CD4-positive, alpha-beta T cell treated with Interleukin-17A for 1 hour (primary cell): Measurements from ENCODE around the gene KRT26.

ENCODE experiments used
- DNase-seq: peaks from one replicate; pipeline ENCODE4 v3.0.0-alpha.2; 2020

KRT26 gene

DNA sequence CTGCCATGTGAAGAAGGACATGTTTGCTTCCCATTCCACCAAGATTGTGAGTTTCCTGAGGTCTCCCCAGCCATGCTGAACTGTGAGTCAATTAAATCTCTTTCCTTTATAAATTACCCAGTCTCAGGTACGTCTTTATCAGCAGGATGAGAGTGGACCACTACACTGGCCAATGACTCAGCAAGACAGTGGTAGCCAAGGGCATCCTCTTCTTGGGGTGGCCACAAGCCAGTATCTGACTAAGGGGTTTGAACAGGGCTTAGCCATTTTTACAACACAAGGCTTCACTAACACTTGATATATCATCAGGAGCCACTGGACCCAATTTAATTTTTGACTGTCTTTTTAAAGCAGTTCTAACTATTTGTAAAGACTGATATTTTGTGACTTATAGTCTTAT is 47.3 kb downstream of the KRT26 start:
- no peak for DNase-seq

DNA sequence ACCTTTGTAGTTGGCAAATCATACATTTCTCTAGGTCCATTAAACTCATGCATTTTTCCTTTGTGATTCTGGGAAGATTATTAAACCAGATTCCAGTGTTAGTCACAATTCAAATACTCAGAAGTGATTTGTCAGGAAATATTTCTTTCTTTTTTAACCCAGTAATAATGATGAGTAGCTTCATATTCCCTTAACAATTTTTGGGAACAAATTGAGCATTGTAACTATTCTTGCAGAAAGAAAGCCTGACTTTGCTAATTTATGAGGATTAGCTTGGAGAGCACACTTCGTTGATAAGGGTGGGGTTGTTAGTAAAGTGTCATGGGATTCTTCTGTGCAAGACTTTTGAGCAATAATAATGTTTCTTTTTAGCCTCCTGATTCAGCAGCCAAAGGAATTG is 49.8 kb downstream of the KRT26 start:
- DNase-seq = no peak

DNA sequence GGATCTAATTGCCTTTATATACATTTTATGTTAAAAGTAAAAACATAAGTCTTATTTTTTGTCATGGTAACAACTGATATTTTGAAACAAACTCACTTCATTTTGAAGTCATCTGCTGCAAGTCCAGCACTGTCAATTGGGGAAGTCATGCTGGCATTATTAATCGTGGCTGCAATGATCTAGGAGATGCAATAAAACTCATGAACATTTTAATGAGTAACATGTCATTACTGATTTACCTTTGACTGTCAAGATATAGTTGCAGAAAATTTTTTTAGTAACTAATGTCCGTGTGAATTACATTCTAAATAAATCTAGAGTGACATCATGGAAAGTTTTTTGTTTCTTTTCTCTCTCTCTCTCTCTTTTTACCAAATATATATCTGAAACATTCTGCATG is 51.1 kb downstream of the KRT26 start:
- no peak for DNase-seq

DNA sequence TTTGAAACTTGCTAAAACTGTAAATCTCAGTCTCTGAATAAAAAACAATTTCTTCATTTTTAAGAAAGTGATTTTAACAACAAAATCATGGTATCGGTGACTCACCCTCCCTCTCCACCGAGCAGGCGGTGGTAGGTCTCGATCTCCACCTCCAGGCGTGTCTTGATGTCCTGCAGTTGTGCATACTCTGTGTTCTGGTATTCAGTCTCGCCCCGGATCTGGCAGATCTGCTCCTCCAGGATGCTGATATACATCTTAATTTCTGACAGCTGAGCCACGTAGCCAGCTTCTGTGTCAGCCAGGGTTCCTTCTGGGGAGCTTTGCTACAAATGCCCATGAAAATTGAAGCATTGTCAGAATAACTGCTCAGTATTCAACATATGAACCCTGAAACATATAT is 53.1 kb downstream of the KRT26 start:
- no peak for DNase-seq

DNA sequence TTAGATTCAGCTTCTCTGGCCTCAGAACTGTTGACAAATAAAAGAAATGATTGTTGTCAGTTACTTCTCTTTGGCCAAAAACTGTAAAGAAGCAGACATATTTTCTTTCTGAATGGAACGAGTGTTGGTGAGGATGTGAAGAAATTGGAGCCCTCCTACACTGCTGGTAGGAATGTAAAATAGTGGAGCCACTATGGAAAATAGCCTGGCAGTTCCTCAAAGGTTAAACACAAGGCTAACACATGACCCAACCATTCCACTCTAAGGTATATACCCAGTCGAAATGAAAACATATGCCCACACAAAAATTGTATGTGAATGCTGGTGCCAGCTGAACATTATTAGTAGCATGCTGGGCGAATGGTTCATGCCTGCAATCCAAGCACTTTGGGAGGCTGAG is 54.2 kb downstream of the KRT26 start:
- DNase-seq = no peak
